NCI-H1694 treated with DMSO at 0.1 percent for 48 hours (cell line): ENCODE results near the gene ZFP92.

Experiments
- DNase-seq: peaks from one replicate; lab custom pipeline; 2025; lab: John Stamatoyannopoulos, UW

Gene ZFP92

GRCh38 chrX:153408221-153408721, 3.0 kb upstream of the ZFP92 start:
- no peak for DNase-seq

DNA sequence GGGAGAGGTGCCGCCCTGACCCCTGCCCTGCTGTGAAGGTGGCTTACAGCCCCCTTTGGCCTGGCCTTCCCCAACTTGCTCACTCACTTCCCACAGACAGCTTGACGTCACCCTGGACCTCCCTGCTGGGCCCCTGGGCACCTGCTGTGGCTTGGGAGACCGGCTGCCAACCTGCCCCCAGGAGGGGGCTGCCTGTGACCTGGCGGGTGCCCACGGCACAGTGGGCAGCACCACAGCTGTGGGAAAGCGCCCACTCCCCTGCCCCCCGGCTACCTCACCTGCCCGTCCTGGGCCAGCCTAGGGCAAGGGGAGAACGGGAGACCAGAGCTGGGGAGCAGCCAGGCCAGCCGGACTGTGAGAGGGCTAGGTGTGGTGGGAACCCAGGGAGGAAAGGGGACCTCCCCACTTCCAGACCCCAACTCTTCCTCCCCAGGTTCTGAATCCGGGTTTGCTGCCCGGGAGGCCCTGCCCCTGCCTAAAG, 2.4 kb upstream of the ZFP92 start:
- no peak for DNase-seq

DNA sequence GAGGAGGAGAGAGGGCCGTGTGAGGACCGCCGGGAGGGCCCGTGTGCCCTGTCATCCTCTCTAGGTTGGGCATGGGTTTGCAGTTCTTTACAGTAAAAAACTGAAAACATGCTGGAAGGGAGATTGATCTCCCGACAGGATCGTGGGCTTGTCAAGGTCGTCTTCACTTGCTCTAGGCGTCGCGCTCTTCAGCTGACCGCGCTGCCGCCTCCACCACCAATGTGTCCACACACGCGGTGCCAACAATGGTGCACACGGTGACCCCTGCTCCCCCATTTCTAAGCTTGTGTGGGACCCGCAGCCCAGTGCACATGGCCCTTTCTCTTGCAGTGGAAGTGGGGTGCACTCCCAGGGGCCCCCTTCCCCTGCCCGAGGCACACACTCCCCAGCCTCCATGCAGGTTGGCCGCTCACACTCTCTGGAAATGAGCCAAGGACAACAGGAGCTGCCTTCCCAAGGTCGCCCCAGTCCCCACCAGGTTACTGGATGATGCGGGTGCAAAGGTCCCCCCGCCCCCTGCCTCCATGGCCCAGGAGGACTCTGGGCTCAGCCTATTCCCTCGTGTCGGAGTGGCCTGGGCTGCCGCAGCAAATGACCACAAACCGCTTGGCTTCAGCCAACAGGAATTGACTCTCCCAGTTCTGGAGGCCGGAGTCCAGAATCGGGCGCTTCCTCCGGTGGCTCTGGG, 1.7 kb upstream of the ZFP92 start:
- no peak for DNase-seq

DNA sequence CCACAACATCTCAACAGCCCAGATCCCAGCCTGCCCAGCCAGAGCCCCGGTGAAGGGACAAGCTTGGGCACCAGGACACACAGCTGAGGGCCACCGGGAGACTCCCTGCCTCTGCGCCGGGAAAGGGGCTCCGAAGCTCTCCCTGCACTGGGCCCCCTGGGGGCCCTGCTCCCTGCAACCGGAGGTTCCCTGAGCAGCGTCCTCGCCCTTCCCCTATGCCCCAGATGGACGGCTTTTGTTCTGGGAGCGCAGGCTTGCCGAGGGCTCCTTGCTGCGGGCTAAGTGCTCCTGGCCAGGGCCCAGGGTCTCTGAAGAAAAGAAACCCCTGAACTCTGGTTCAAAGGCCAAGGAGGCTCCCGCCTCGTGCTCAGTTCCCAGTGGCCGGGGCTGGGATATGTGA, 899 bp upstream of the ZFP92 start:
- no peak for DNase-seq

GRCh38 chrX:153410888-153411254, 401 bp upstream of the ZFP92 start:
- no peak for DNase-seq

DNA sequence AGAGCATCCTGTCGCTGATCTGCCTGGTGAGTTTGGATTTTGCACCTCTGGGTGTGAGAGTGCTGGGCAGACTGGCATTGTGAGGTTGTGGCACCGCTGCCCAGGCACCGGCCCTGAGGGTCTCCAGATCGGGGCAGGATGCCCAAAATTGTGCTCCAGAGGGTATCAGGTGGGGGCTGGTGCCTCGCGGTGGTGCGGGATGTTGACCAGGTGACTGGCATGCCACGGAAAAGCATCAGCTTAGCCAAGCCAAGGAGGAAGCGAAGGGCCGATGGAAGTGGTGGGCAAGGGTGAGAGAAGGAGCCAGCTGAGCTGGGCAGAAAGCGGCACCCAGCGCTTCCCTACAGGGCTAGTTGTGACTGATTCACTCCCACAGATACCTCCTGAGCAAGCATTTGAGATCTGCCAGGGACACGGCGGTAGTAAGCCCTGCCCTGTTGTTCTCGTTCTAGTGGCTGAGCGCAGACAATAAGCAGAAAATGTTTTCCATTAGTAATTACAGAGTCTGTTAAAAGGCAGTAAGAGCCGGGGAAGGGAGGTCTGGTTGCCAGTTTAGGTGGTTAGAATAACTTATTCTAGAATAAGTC, 809 bp downstream of the ZFP92 start:
- no peak for DNase-seq

GRCh38 chrX:153412746-153413720, 1.8 kb downstream of the ZFP92 start:
- no peak for DNase-seq

DNA sequence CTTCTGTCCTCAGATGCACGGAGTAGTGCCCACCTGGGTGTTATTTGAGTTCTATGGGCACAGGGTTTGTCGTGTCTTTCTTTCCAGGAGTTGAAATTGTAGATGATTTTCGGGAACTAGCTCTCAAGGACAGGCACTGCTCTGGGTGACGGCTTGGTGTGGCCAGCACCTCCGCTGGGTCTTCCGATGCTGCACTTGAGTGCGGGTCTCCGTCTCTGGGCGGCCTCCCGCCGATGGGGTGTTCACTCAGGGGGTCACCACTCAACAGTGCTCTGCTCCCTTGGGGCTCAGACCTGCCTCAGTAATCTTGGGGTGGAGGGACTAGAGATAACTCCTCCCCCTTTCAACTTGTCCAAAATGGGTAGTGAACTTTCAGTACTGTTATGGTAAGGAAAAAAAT, 2.5 kb downstream of the ZFP92 start:
- no peak for DNase-seq

DNA sequence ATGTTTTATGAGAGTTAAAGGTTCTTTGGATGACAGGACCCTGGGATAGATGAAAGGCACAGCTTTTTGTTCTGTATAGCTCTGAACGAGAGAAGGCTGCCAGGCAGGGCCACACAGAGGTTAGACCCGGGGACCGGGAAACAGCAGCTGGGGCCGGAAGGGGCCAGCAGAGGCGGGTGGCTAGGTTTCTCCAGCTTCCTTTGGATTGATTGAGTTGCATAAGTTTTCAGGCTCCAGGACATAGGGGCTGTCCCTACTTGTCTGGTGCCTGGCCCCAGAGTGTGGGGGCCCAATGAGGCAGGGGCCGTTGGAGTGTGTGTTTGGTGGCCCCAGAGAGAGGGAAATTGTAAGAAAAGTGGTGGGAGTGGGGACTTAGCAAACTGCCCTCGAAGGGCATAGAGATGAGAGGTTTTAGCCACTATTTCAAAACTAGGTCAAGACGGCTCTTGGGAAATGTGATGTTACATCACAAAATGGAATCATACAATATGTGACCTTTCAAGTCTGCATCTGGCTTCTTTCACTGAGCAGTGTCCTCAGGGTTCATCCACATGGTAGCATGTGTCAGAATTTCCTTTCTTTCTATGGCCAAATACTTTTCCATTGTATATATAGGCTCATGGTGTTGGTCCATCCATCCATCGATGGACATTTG, 3.7 kb downstream of the ZFP92 start:
- DNase-seq: no peak

GRCh38 chrX:153416781-153417450, 5.6 kb downstream of the ZFP92 start:
- DNase-seq: no peak

DNA sequence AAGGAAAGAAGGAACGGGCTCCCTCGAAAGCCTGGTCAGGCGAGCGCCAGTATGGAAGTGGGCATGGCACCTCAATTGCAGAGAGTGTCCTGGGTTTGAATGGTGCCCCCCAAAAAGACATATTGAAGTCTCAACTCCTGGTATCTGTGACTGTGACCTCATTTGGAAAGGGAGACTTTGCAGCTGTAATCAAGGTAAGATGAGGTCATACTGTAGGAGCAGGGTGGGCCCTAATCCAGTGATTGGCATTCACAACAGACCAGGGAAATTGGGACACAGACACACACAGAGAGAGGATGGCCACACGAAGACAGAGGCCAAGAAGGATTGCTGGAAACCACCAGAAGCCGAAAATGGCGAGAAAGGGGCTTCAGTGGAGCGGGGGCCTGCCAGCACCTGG, 6.4 kb downstream of the ZFP92 start:
- DNase-seq: no peak

- no peak for DNase-seq
Observed at GRCh38 chrX:153420851-153421599, 9.8 kb downstream of the ZFP92 start.

DNA sequence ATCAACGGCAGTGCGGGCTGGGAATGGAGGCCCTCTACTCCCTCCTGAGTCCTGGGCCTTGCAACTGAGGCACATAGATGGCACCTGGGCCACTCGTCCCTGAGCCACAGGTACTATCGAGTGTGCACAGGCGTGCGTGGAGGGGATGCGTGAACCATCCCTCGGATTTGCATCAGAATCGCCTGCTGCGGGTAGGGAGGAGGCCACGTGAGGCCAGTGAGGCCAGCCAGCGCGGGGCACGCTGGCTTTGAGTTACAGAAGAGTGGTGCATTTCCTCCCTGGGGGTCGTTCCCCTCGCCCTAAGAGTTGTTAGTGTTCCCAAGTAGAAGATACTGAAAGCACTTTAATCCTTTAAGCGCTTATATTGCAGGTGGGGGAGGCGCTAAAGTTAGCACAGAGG, 10.6 kb downstream of the ZFP92 start:
- DNase-seq: no peak

DNA sequence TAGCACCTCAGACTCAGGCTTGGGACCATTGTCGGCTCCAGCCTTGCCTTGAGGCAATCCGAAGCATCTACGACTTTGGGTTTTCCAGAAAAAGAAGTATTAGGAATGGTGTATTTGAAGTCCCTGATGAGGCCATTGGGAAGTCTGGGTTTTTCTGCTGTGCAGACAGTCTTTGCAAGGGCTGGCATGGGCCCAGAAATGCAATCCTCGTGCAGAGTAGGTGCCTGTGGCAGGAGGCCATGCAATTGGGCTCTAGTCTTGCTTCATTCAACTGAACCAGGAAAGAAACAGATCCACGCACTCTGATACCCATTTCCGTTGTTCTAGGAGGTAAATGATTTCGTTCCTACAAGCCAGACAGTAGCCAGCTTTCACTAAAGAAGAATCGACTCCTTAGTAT, 12.4 kb downstream of the ZFP92 start:
- DNase-seq: no peak

DNA sequence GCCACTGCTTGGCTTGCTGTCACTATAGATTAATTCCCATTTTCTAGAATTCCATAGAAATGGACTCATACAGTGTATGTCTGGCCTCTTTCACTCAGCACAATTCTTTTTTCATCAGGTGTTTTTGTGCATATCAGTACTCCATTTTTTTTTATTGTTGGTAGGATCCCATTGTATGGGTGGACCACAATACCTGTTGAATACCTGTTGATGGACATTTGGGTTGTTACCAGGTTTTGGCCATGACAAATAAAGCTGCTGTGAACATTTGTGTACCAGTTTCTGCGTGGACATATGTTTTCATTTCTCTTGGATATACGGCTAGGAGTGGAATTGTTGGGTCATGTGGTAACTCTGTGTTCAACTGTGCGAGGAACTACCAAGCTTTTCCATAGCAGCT, 14.9 kb downstream of the ZFP92 start:
- DNase-seq: no peak

- no peak for DNase-seq
Observed at GRCh38 chrX:153430796-153431195, 19.5 kb downstream of the ZFP92 start.

DNA sequence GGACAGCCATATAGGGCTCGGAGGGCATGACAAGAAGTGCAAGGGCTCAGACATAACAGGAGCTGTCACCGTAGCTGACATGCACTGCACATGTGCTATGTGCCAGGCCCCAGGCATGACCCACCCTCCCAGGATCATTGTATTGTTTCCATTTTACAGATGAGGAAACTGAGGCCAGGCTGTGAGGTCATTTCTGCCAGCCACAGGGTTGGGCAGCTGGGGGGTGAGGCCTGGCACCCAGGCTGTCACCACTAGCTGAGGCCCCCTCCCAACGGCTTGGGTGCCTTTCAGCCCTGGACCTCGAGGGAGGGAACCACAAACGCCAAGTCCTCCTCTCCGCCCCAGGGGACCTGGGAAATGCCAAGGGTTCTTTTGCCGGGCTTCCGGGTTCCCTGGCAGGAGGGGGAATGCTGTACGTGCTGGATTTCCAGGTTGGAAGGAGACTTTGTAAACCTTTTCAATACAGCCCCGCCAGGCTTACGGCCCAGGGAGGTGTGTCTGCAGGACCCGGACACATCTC, 21.9 kb downstream of the ZFP92 start:
- no peak for DNase-seq

GRCh38 chrX:153433781-153434285, 22.6 kb downstream of the ZFP92 start:
- no peak for DNase-seq

DNA sequence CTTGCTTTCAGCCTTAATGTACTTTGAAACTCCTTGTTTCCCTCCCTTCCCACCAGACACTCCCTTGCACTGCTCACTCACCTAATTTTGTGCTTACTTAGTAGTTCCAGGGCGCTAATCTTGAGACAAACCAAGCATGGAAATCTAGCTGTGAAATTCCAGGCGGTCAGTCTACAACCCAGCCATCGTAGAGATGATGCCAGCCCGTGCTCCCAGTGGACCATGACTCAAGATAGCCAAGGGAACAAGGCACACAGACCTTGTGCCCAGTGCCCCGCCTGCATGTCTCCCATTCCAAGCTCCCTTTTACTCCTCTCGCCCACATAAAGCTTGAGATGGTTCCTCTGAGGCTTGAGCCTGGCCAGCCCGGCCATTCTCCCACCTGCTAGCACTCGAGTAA, 23.5 kb downstream of the ZFP92 start:
- no peak for DNase-seq

- DNase-seq: no peak
Observed at GRCh38 chrX:153435845-153436244, 24.6 kb downstream of the ZFP92 start.
